H1 (cell line): ENCODE results near the gene MOCS1. TPM values are rescaled to one million over a fixed set of nuclear protein-coding genes. Genes with fewer than 3 reads are reported as not detected.

Experiments used
- CTCF ChIA-PET: fragments of 300-600 bp; sonication (Branson Sonifier 250); formaldehyde crosslinking; loops from one replicate; lab custom pipeline; 2021; ENCODE audit not compliant: partially characterized antibody; lab: Charles Lee
- POLR2A ChIA-PET: fragments of 300-600 bp; sonication (Branson Sonifier 250); formaldehyde crosslinking; loops from one replicate; lab custom pipeline; 2021; ENCODE audit warnings: inconsistent platforms; ENCODE audit not compliant: partially characterized antibody; lab: Charles Lee
- DNase-seq, 2 experiments: peaks; one replicate each; pipeline versions ENCODE4 v3.0.0 to v3.0.0-alpha.2; 2010 to 2022; ENCODE audit warnings: low spot score in 2 of 2, low read depth in 1 of 2, mixed read lengths in 1 of 2
- FAIRE-seq: peaks from 2 replicates; lab custom pipeline; 2011; peaks lifted over from hg19 to GRCh38; lab: Jason Lieb, UNC
- H2AFZ ChIP-seq: 2 replicates; pipeline ENCODE4 v1.8.1; 2012; ENCODE audit warnings: low read length, inconsistent platforms
- H2AK5ac ChIP-seq: 2 replicates; pipeline ENCODE4 v1.6.1; 2013; ENCODE audit warnings: low read depth, low read length
- H2BK120ac ChIP-seq: replicated peaks from 2 replicates; pipeline ENCODE3; 2013; ENCODE audit warnings: low read depth, low read length, inconsistent platforms
- H2BK12ac ChIP-seq: 2 replicates; pipeline ENCODE4 v1.6.1; 2013; ENCODE audit warnings: low read depth, low read length
- H2BK15ac ChIP-seq: 2 replicates; pipeline ENCODE4 v1.6.1; 2013; ENCODE audit warnings: low read length
- H2BK20ac ChIP-seq: 2 replicates; pipeline ENCODE4 v1.6.1; 2013; ENCODE audit warnings: low read length
- H2BK5ac ChIP-seq: 2 replicates; pipeline ENCODE4 v1.6.1; 2013; ENCODE audit warnings: low read depth, low read length
- H3K14ac ChIP-seq: 2 replicates; pipeline ENCODE4 v1.6.1; 2013; ENCODE audit warnings: inconsistent platforms; ENCODE audit not compliant: insufficient read length
- H3K18ac ChIP-seq: 2 replicates; pipeline ENCODE4 v1.6.1; 2013; ENCODE audit warnings: low read length; ENCODE audit errors: extremely low read depth
- H3K23ac ChIP-seq: 2 replicates; pipeline ENCODE4 v1.6.1; 2013; ENCODE audit warnings: inconsistent platforms; ENCODE audit not compliant: insufficient read length
- H3K23me2 ChIP-seq: 2 replicates; pipeline ENCODE4 v1.6.1; 2013; ENCODE audit warnings: low read depth, low read length
- H3K27ac ChIP-seq: 2 replicates; pipeline ENCODE4 v1.6.1; 2011; ENCODE audit warnings: low read depth, low read length, inconsistent platforms
- H3K27me3 ChIP-seq, 4 experiments: replicated peaks in 1 of 4; 1 replicate in 1 of 4; 2 replicates in 3 of 4; pipeline versions ENCODE4 v1.6.1 to v1.8.1; 2011 to 2013; ENCODE audit warnings: low read length in 3 of 4, mild to moderate bottlenecking in 3 of 4, inconsistent platforms in 2 of 4, mixed read lengths in 2 of 4, moderate library complexity in 1 of 4; ENCODE audit not compliant: control insufficient read depth in 3 of 4, insufficient read depth in 3 of 4; ENCODE audit errors: extremely low read depth in 1 of 4
- H3K36me3 ChIP-seq, 4 experiments: 2 replicates each; pipeline versions ENCODE4 v1.6.1 to v1.8.1; 2011 to 2013; ENCODE audit warnings: mild to moderate bottlenecking in 4 of 4, low read length in 3 of 4, moderate library complexity in 2 of 4, control low read depth in 1 of 4, inconsistent platforms in 1 of 4; ENCODE audit not compliant: insufficient read depth in 4 of 4, control insufficient read depth in 2 of 4
- H3K4ac ChIP-seq: replicated peaks from 2 replicates; pipeline ENCODE3; 2013; ENCODE audit warnings: low read length, low read depth, mixed read lengths, inconsistent platforms; ENCODE audit not compliant: insufficient read length
- H3K4me1 ChIP-seq, 4 experiments: replicated peaks in 1 of 4; 1 replicate in 1 of 4; 2 replicates in 3 of 4; pipeline versions ENCODE4 v1.6.1 to v1.8.1; 2011 to 2013; ENCODE audit warnings: low read length in 3 of 4, inconsistent platforms in 2 of 4, mixed read lengths in 1 of 4; ENCODE audit not compliant: insufficient read depth in 4 of 4, control insufficient read depth in 3 of 4
- H3K4me2 ChIP-seq, 2 experiments: 2 replicates each; pipeline versions ENCODE4 v1.6.1 to v1.8.1; 2011 to 2013; ENCODE audit warnings: low read depth in 2 of 2, low read length in 2 of 2, control low read depth in 1 of 2, inconsistent platforms in 1 of 2, mild to moderate bottlenecking in 1 of 2; ENCODE audit not compliant: insufficient read depth in 1 of 2
- H3K4me3 ChIP-seq, 4 experiments: fragments of 200-600, 300-600 bp in 1 of 4; sonication (generic), shearing (Covaris generic), sonication (Bioruptor Twin) in 1 of 4; 2 replicates each; pipeline versions ENCODE4 v1.5.1 to v1.8.1; 2011 to 2016; ENCODE audit warnings: low read length in 4 of 4, low read depth in 3 of 4, control low read depth in 2 of 4, inconsistent platforms in 2 of 4, mild to moderate bottlenecking in 2 of 4, mixed read lengths in 1 of 4, moderate library complexity in 1 of 4; ENCODE audit not compliant: insufficient read depth in 2 of 4; ENCODE audit errors: extremely low read depth in 1 of 4
- H3K56ac ChIP-seq: replicated peaks from 2 replicates; pipeline ENCODE3; 2013; ENCODE audit warnings: low read depth, mild to moderate bottlenecking, mixed read lengths, low read length, inconsistent platforms; ENCODE audit not compliant: insufficient read length
- H3K79me1 ChIP-seq: 2 replicates; pipeline ENCODE4 v1.6.1; 2013; ENCODE audit warnings: low read depth, low read length, control low read depth
- H3K79me2 ChIP-seq, 2 experiments: 2 replicates each; pipeline versions ENCODE4 v1.6.1 to v1.8.1; 2012 to 2013; ENCODE audit warnings: low read length in 2 of 2, mild to moderate bottlenecking in 2 of 2, inconsistent platforms in 1 of 2; ENCODE audit not compliant: insufficient read depth in 2 of 2, control insufficient read depth in 1 of 2
- H3K9ac ChIP-seq, 4 experiments: replicated peaks in 1 of 4; 1 replicate in 1 of 4; 2 replicates in 3 of 4; pipeline versions ENCODE4 v1.6.1 to v1.8.1; 2011 to 2013; ENCODE audit warnings: low read depth in 3 of 4, low read length in 3 of 4, control low read depth in 2 of 4, mild to moderate bottlenecking in 2 of 4, moderate library complexity in 2 of 4, inconsistent platforms in 1 of 4; ENCODE audit errors: extremely low read depth in 1 of 4
- H3K9me3 ChIP-seq, 2 experiments: 2 replicates each; pipeline versions ENCODE4 v1.6.1 to v1.8.1; 2012 to 2013; ENCODE audit warnings: mild to moderate bottlenecking in 2 of 2, moderate library complexity in 2 of 2, control low read depth in 1 of 2, inconsistent platforms in 1 of 2, low read depth in 1 of 2, low read length in 1 of 2, mixed read lengths in 1 of 2; ENCODE audit not compliant: insufficient read depth in 2 of 2
- H4K20me1 ChIP-seq, 2 experiments: replicated peaks in 1 of 2; 2 replicates each; pipeline versions ENCODE3 to v1.8.1; 2011 to 2013; ENCODE audit warnings: inconsistent platforms in 2 of 2, low read length in 2 of 2, mild to moderate bottlenecking in 1 of 2; ENCODE audit not compliant: insufficient read depth in 2 of 2, control insufficient read depth in 1 of 2
- H4K5ac ChIP-seq: 2 replicates; pipeline ENCODE4 v1.6.1; 2013; ENCODE audit warnings: low read length, low read depth, mixed read lengths, inconsistent platforms; ENCODE audit not compliant: insufficient read length
- H4K8ac ChIP-seq: 2 replicates; pipeline ENCODE4 v1.8.0; 2013; ENCODE audit warnings: mild to moderate bottlenecking, moderate library complexity, low read length, inconsistent platforms; ENCODE audit not compliant: insufficient read depth; ENCODE audit errors: extremely low read depth
- H4K91ac ChIP-seq: replicated peaks from 2 replicates; pipeline ENCODE3; 2013; ENCODE audit warnings: low read length, mixed read lengths, inconsistent platforms; ENCODE audit not compliant: insufficient read length
- ASH2L ChIP-seq: fragments of 200-600, 300-600 bp; sonication (generic); IDR thresholded peaks from one replicate; pipeline ENCODE4 v1.7.1; 2017; ENCODE audit warnings: low read length
- CHD1 ChIP-seq: IDR thresholded peaks from 2 replicates; pipeline ENCODE4 v1.6.1; 2012; ENCODE audit warnings: low read depth, low read length, improper control_type of control experiment
- E2F6 ChIP-seq: IDR thresholded peaks from 2 replicates; pipeline ENCODE4 v1.6.1; 2012; ENCODE audit warnings: inconsistent platforms
- EGR1 ChIP-seq: IDR thresholded peaks from 2 replicates; pipeline ENCODE4 v1.6.1; 2011; ENCODE audit warnings: low read depth, low read length, borderline replicate concordance
- EP300 ChIP-seq, 2 experiments: IDR thresholded peaks; 1 replicate in 1 of 2; 2 replicates in 1 of 2; pipeline ENCODE4 v1.6.1; 2011 to 2012; ENCODE audit warnings: low read depth in 2 of 2, low read length in 2 of 2, mild to moderate bottlenecking in 2 of 2, borderline replicate concordance in 1 of 2, inconsistent platforms in 1 of 2, moderate library complexity in 1 of 2
- GABPA ChIP-seq: IDR thresholded peaks from 2 replicates; pipeline ENCODE4 v1.6.1; 2011; ENCODE audit warnings: mild to moderate bottlenecking, low read length, moderate library complexity, borderline replicate concordance; ENCODE audit not compliant: insufficient read depth
- HDAC6 ChIP-seq: IDR thresholded peaks from one replicate; pipeline ENCODE4 v1.7.1; 2012; ENCODE audit warnings: low read depth, mild to moderate bottlenecking, inconsistent platforms, low read length, moderate library complexity
- RAD21 ChIP-seq, 2 experiments: IDR thresholded peaks in 1 of 2; conservative IDR thresholded peaks in 1 of 2; 2 replicates each; pipeline ENCODE4 v1.6.1; 2011; ENCODE audit warnings: low read depth in 2 of 2, low read length in 2 of 2, improper control_type of control experiment in 1 of 2, inconsistent platforms in 1 of 2, mild to moderate bottlenecking in 1 of 2, moderate library complexity in 1 of 2
- RFX5 ChIP-seq: IDR thresholded peaks from 2 replicates; pipeline ENCODE4 v1.6.1; 2011; ENCODE audit warnings: low read depth, low read length, improper control_type of control experiment, borderline replicate concordance
- SIX5 ChIP-seq: IDR thresholded peaks from 2 replicates; pipeline ENCODE4 v1.6.1; 2011; ENCODE audit warnings: mild to moderate bottlenecking, low read depth, low read length
- SP2 ChIP-seq: IDR thresholded peaks from 2 replicates; pipeline ENCODE4 v1.6.1; 2012; ENCODE audit warnings: mild to moderate bottlenecking, low read length, inconsistent platforms
- SRF ChIP-seq: IDR thresholded peaks from 2 replicates; pipeline ENCODE4 v1.6.1; 2011; ENCODE audit warnings: mild to moderate bottlenecking, low read depth, low read length, moderate library complexity
- TBP ChIP-seq: IDR thresholded peaks from 2 replicates; pipeline ENCODE4 v1.6.1; 2011; ENCODE audit warnings: low read depth, low read length, improper control_type of control experiment
- YY1 ChIP-seq: IDR thresholded peaks from 2 replicates; pipeline ENCODE4 v1.6.1; 2011; ENCODE audit warnings: low read depth, mild to moderate bottlenecking, low read length
- WGBS, 2 experiments: shearing (Covaris generic) in 1 of 2; methylation state at CpG; one replicate each; pipeline versions ENCODE4 v1.1.6 to v1.1.7; 2013 to 2015; ENCODE audit warnings: low lambda C conversion rate in 2 of 2, mixed read lengths in 2 of 2, inconsistent platforms in 1 of 2, low coverage in 1 of 2, missing lambda C conversion rate in 1 of 2; ENCODE audit not compliant: insufficient replicate concordance in 2 of 2, insufficient coverage in 1 of 2, insufficient read length in 1 of 2; ENCODE audit errors: extremely low coverage in 1 of 2, missing lambda C conversion rate in 1 of 2; 5-methylcytosine and 5-hydroxymethylcytosine counted together
- polyA plus RNA-seq, 7 experiments: library from polyadenylated mRNA; depleted of rRNA in 3 of 7; stranded (reverse) in 5 of 7; unstranded in 2 of 7; fragments of >200 nt in 5 of 7; fragments of 200-250 nt in 2 of 7; gene quantifications; 1 replicate in 5 of 7; 2 replicates in 1 of 7; 4 replicates in 1 of 7; pipeline versions ENCODE4 v1.2.1 to v1.2.3, GENCODE V29; 2011 to 2013; ENCODE audit warnings: missing spikeins in 2 of 7, mixed read lengths in 2 of 7
- total RNA-seq: library from RNA; stranded (reverse); fragmentation: NEBNext Ultra II Directional; extraction: Animal tissue kit (Norgen Biotek cat#: 25700); gene quantifications from 2 replicates; pipeline ENCODE4 v1.2.1, GENCODE V29; 2021

MOCS1 gene
- total and polyA plus RNA-seq, 2 of the 8 experiments (the other 6 are each of a cell fraction or from before 2014, with no cell fraction given) = 13.4 to 19.7 TPM

- Histone ChIP-seq H2AK5ac (no peak overlapping the region), H3K9me3 (peaks cover 0 to 7% of the 10 kb centered on the region in 2 experiments; a peak in 2 of 4 replicates), H3K4me1 (no peaks in the 10 kb centered on the region), H3K27ac (no peak overlapping the region), H2BK20ac (no peak overlapping the region), H3K18ac (no peak overlapping the region), H3K23me2 (no peaks in the 10 kb centered on the region), H2AFZ (no peak overlapping the region), H3K23ac (no peak overlapping the region), H4K8ac (no peak overlapping the region), H2BK12ac (no peak overlapping the region), H3K4ac (no peak overlapping the region), H3K79me2 (no peaks in the 10 kb centered on the region), H3K27me3 (peaks cover 0 to 1% (median 0%) of the 10 kb centered on the region in 4 experiments; a peak in 1 of 7 replicates), H2BK15ac (no peak overlapping the region), H3K4me2 (no peak overlapping the region), H3K79me1 (peaks cover 2% of the 10 kb centered on the region; the same call in 1 of the 2 replicates), H2BK120ac (no peak overlapping the region), H4K5ac (no peak overlapping the region), H3K14ac (no peak overlapping the region), H3K56ac (no peak overlapping the region), H4K91ac (no peak overlapping the region), H2BK5ac (no peak overlapping the region), H3K9ac (no peak overlapping the region), H3K36me3 (peaks cover 3 to 22% (median 10%) of the 10 kb centered on the region in 4 experiments), H3K4me3 (no peak overlapping the region), H4K20me1 (peaks cover 0 to 1% of the 10 kb centered on the region in 2 experiments)
- TF ChIP-seq HDAC6 (no peak), SP2 (no peak), SIX5 (no peak), GABPA (no peak), EGR1 (no peak), YY1 (no peak), E2F6 (no peak), RFX5 (no peak), CHD1 (no peak), RAD21 (IDR thresholded peaks at IDR 0.05 in 1 of 2, conservative IDR thresholded peaks at IDR 0.05 in 1 of 2; ENCODE audit: low read depth in 2 of 2, low read length in 2 of 2) (no peak), SRF (no peak), ASH2L (no peak), TBP (no peak), EP300 (IDR thresholded peaks at IDR 0.05; ENCODE audit: borderline replicate concordance in 1 of 2, low read depth in 2 of 2, low read length in 2 of 2) (no peak)
- POLR2A ChIA-PET = interaction anchor here (2.1 kb wide), 1 partner anchor 22 kb away, joined by 6 read pairs; no protein-coding TSS in a partner anchor
- DNase-seq (no peak), FAIRE-seq (no peak)
- WGBS, 2 experiments = 73% methylated on average over 3 of the region's 3 CpGs; no CpG with 5 or more reads in 1 of the 2 experiments
- CTCF ChIA-PET = no interaction called here
Measured at GRCh38 chr6:39925931-39926290, 8.4 kb downstream of the MOCS1 start.
